HFFc6 (cell line): Measurements from ENCODE around the gene CIDEB. TPM values are rescaled to one million over a fixed set of nuclear protein-coding genes. Genes with fewer than 3 reads are reported as not detected.
A peak's percentile ranks its signal among the peaks of the same experiment; 100 is the strongest.
"Not testable (repeated sequence)": the region's sequence is repeated elsewhere in the genome, so short reads cannot be mapped to it uniquely, and the experiment has no call there.

ENCODE experiments used
- DNase-seq: peaks from one replicate; pipeline ENCODE4 v3.0.0-alpha.2; 2018
- H3K27ac Mint-ChIP-seq: 2 replicates; pipeline ENCODE4 v1.8.0; 2020; ENCODE audit warnings: mild to moderate bottlenecking, mixed read lengths
- H3K27me3 Mint-ChIP-seq: 2 replicates; pipeline ENCODE4 v1.8.0; 2021; ENCODE audit warnings: mild to moderate bottlenecking, moderate library complexity, mixed read lengths; ENCODE audit not compliant: insufficient read depth
- H3K36me3 Mint-ChIP-seq: 2 replicates; pipeline ENCODE4 v1.8.0; 2021; ENCODE audit warnings: low read depth, mixed read lengths
- H3K4me1 Mint-ChIP-seq: 2 replicates; pipeline ENCODE4 v1.8.0; 2020; ENCODE audit warnings: low read depth, mixed read lengths
- H3K4me3 Mint-ChIP-seq: 2 replicates; pipeline ENCODE4 v1.8.0; 2020; ENCODE audit warnings: mild to moderate bottlenecking, moderate library complexity, mixed read lengths
- H3K9me3 Mint-ChIP-seq: 2 replicates; pipeline ENCODE4 v1.8.0; 2020; ENCODE audit warnings: mild to moderate bottlenecking, mixed read lengths
- CTCF ChIP-seq: fragments of 200-600 bp; sonication (generic); IDR thresholded peaks from 2 replicates; pipeline ENCODE4 v1.5.0; 2021; ENCODE audit warnings: antibody characterized with exemption, mild to moderate bottlenecking
- total RNA-seq, 6 experiments: library from RNA; stranded (reverse); fragmentation: NEBNext Ultra II Directional; extraction: Animal tissue kit (Norgen Biotek cat#: 25700); gene quantifications; 2 replicates in 1 of 6; 3 replicates in 5 of 6; pipeline ENCODE4 v1.2.3, GENCODE V29; 2021

CIDEB gene
- total RNA-seq, 6 experiments from 2014 or later = 0.17 to 0.40 (median 0.20) TPM; not detected in 1

- no peak for DNase-seq
- H3K36me3 Mint-ChIP-seq = no peaks in the 10 kb centered on the region
- H3K4me1 Mint-ChIP-seq = peaks cover 18% of the 10 kb centered on the region
- TF ChIP-seq CTCF = no peak
- no peak overlapping the region for H3K27ac Mint-ChIP-seq
- peak overlapping the region; percentile 44; the same call in 1 of the 2 replicates for H3K4me3 Mint-ChIP-seq
- no peaks in the 10 kb centered on the region for H3K9me3 Mint-ChIP-seq
- H3K27me3 Mint-ChIP-seq = peaks cover 25% of the 10 kb centered on the region
Measured at GRCh38 chr14:24331731-24332267, 24.0 kb upstream of the CIDEB start.

- H3K27me3 Mint-ChIP-seq = peaks cover 20% of the 10 kb centered on the region
- peaks cover 18% of the 10 kb centered on the region for H3K4me1 Mint-ChIP-seq
- H3K36me3 Mint-ChIP-seq = no peaks in the 10 kb centered on the region
- DNase-seq = no peak
- no peak for TF ChIP-seq CTCF
- no peaks in the 10 kb centered on the region for H3K9me3 Mint-ChIP-seq
- H3K4me3 Mint-ChIP-seq = no peak overlapping the region
- H3K27ac Mint-ChIP-seq = no peak overlapping the region
Measured at GRCh38 chr14:24330973-24331674, 23.3 kb upstream of the CIDEB start.

DNA sequence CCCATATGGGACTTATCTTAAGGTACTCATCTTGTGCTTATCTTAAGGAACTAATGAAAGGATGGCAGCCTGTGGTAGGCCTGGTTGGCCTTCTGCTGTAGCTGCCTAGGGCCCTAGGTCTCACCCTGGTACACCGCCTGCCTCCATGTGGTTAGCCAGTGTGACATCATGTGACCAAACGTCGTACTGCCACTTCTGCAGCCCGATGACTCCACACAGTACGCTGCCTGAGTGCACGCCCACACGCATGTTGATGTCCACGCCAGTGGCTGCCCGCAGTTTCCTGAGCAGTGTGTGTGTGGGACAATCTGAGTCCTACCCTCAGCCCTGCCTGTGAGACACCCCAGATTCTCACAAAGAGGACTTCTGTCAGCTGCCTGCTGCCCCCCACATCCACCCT, 22.0 kb upstream of the CIDEB start:
- Mint-ChIP-seq H3K36me3 (no peaks in the 10 kb centered on the region), H3K27ac (no peak overlapping the region)
- TF ChIP-seq CTCF = no peak

GRCh38 chr14:24329073-24329663, 21.4 kb upstream of the CIDEB start:
- Mint-ChIP-seq H3K9me3 (no peaks in the 10 kb centered on the region), H3K4me3 (no peak overlapping the region), H3K36me3 (no peaks in the 10 kb centered on the region), H3K27me3 (peaks cover 10% of the 10 kb centered on the region), H3K4me1 (peaks cover 10% of the 10 kb centered on the region), H3K27ac (no peak overlapping the region)
- no peak for TF ChIP-seq CTCF
- no peak for DNase-seq

More for the DNA sequence above, 22.0 kb upstream of the CIDEB start:
- Mint-ChIP-seq H3K4me3 (no peak overlapping the region), H3K27me3 (peaks cover 12% of the 10 kb centered on the region), H3K4me1 (peaks cover 13% of the 10 kb centered on the region), H3K9me3 (no peaks in the 10 kb centered on the region)
- no peak for DNase-seq

DNA sequence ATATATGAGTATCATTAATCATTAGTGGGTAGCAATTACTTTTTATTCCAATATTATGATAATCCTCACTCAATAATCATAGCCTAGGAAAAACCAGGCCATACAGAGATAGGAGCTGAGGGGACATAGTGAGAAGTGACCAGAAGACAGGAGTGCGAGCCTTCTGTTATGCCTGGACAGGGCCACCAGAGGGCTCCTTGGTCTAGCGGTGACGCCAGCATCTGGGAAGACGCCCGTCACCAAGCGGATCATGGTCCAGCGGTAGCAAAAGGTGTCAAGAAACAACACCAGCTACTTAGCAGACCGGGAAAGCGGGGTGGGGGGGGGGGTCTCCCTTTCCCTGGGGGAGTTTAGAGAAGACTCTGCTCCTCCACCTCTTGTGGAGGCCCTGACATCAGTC, 20.1 kb upstream of the CIDEB start:
- H3K36me3 Mint-ChIP-seq, H3K9me3 Mint-ChIP-seq, H3K27ac Mint-ChIP-seq, H3K4me3 Mint-ChIP-seq: not testable (repeated sequence)
- DNase-seq = peak; percentile 52
- Mint-ChIP-seq H3K4me1 (peaks cover 12% of the 10 kb centered on the region), H3K27me3 (peaks cover 12% of the 10 kb centered on the region)
- peak; percentile 77 for TF ChIP-seq CTCF
